Measurements from ENCODE around the gene RITA1.

The RITA1 gene

GRCh38 chr12:113164014-113164413 lies 21.5 kb upstream of the RITA1 start:
- no peak for TF ChIP-seq CTCF (IDR thresholded peaks at IDR 0.05; ENCODE audit: control extremely low read depth, extremely low read depth, low read depth, missing control alignments)
- no peak for DNase-seq (ENCODE audit: extremely low spot score)
- ChIA-PET POLR2A (no interaction called here), CTCF (interaction anchor here (1.2 to 21.4 kb wide), 2 partner anchors 9 to 115 kb away, joined by 4 to 190 read pairs; no protein-coding TSS in a partner anchor)

- TF ChIP-seq CTCF (IDR thresholded peaks at IDR 0.05; ENCODE audit: control extremely low read depth, extremely low read depth, low read depth, missing control alignments): no peak
- DNase-seq (ENCODE audit: extremely low spot score): no peak
- POLR2A ChIA-PET: no interaction called here
- CTCF ChIA-PET: interaction anchor here (0.8 to 21.4 kb wide), 6 partner anchors 7 to 135 kb away, joined by 3 to 190 read pairs (median 5); no protein-coding TSS in a partner anchor
These were observed 19.7 kb upstream of the RITA1 start for GRCh38 chr12:113165521-113166450.

- DNase-seq (ENCODE audit: extremely low spot score): no peak
- CTCF ChIA-PET: interaction anchor here (2.1 to 12.9 kb wide), 2 partner anchors 11 to 69 kb away, joined by 6 to 190 read pairs; partner anchors contain the start of gene CFAP73
These were observed 17.7 kb upstream of the RITA1 start for GRCh38 chr12:113167868-113168267.

GRCh38 chr12:113169697-113170096 lies 15.8 kb upstream of the RITA1 start:
- DNase-seq (ENCODE audit: extremely low spot score): no peak
- ChIA-PET CTCF (interaction anchor here (1.9 to 12.9 kb wide), 3 partner anchors 13 to 177 kb away, joined by 6 to 190 read pairs (median 86); partner anchors contain the start of gene CFAP73), POLR2A (no interaction called here)
- TF ChIP-seq CTCF (IDR thresholded peaks at IDR 0.05; ENCODE audit: control extremely low read depth, extremely low read depth, low read depth, missing control alignments): no peak

More at GRCh38 chr12:113167868-113168267, 17.7 kb upstream of the RITA1 start:
- POLR2A ChIA-PET: no interaction called here
- no peak for TF ChIP-seq CTCF (IDR thresholded peaks at IDR 0.05; ENCODE audit: control extremely low read depth, extremely low read depth, low read depth, missing control alignments)

- no peak for TF ChIP-seq CTCF (IDR thresholded peaks at IDR 0.05; ENCODE audit: control extremely low read depth, extremely low read depth, low read depth, missing control alignments)
- POLR2A ChIA-PET: no interaction called here
- no peak for DNase-seq (ENCODE audit: extremely low spot score)
- CTCF ChIA-PET: interaction anchor here (1.0 to 12.9 kb wide), 5 partner anchors 14 to 178 kb away, joined by 3 to 190 read pairs (median 6); partner anchors contain the start of gene CFAP73
These were observed 15.1 kb upstream of the RITA1 start for GRCh38 chr12:113170457-113170856.

- POLR2A ChIA-PET: no interaction called here
- CTCF ChIA-PET: interaction anchor here (1.0 to 12.9 kb wide), 5 partner anchors 14 to 178 kb away, joined by 3 to 190 read pairs (median 6); partner anchors contain the start of gene CFAP73
- TF ChIP-seq CTCF (IDR thresholded peaks at IDR 0.05; ENCODE audit: control extremely low read depth, extremely low read depth, low read depth, missing control alignments): no peak
- peak; percentile 57 for DNase-seq (ENCODE audit: extremely low spot score)
These were observed 14.6 kb upstream of the RITA1 start for GRCh38 chr12:113170926-113171325.
